ENCODE measurements around the gene SIRPB2.

SIRPB2 gene

DNA sequence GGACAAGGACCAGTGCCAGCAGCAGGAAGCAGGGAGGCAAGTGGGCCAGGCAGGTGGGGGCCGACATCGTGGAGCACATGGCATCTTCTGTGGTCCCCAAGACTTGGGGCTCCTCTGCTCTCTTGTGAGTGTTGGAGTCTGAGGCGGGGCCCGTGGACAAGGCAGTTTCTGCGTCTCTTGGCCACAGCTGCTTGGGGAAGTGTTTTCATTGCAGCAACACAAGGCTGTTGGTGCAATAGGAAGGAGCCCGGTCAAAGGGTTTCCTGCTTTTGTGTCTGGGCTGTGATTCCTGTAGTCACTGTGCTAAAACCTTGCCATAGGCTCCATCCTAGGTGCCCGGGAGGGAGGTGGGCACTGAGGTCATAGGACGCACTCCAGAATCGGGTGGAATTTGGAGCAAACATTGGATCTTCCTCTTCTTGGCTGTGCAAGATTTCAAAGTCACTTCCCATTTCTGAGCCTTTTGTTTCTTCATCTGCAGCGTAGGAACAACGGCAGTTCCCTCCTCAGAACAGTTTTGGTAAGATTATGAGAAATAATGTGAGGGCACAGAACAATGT, at the start of gene SIRPB2:
Gene SIRPB2, minus strand, starts transcription at position 140 of the 560 bp plus-strand sequence. Its CDS starts 61 bp downstream, at position 79.
- H3K9me3 Mint-ChIP-seq = no peaks in the 10 kb centered on the region
- H3K27me3 Mint-ChIP-seq (ENCODE audit: low read depth) = peaks cover 50% of the 10 kb centered on the region
- H3K27ac Mint-ChIP-seq = no peak within 1 kb of the TSS
- TF ChIP-seq, protein P1, sequence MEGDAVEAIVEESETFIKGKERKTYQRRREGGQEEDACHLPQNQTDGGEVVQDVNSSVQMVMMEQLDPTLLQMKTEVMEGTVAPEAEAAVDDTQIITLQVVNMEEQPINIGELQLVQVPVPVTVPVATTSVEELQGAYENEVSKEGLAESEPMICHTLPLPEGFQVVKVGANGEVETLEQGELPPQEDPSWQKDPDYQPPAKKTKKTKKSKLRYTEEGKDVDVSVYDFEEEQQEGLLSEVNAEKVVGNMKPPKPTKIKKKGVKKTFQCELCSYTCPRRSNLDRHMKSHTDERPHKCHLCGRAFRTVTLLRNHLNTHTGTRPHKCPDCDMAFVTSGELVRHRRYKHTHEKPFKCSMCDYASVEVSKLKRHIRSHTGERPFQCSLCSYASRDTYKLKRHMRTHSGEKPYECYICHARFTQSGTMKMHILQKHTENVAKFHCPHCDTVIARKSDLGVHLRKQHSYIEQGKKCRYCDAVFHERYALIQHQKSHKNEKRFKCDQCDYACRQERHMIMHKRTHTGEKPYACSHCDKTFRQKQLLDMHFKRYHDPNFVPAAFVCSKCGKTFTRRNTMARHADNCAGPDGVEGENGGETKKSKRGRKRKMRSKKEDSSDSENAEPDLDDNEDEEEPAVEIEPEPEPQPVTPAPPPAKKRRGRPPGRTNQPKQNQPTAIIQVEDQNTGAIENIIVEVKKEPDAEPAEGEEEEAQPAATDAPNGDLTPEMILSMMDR (IDR thresholded peaks at IDR 0.05; ENCODE audit: unreplicated experiment in 3 of 3) = no peak
- no peaks in the 10 kb centered on the region for H3K36me3 Mint-ChIP-seq (ENCODE audit: low read depth)
- H3K4me3 Mint-ChIP-seq = no peak within 1 kb of the TSS
- no peaks in the 10 kb centered on the region for H3K4me1 Mint-ChIP-seq

DNA sequence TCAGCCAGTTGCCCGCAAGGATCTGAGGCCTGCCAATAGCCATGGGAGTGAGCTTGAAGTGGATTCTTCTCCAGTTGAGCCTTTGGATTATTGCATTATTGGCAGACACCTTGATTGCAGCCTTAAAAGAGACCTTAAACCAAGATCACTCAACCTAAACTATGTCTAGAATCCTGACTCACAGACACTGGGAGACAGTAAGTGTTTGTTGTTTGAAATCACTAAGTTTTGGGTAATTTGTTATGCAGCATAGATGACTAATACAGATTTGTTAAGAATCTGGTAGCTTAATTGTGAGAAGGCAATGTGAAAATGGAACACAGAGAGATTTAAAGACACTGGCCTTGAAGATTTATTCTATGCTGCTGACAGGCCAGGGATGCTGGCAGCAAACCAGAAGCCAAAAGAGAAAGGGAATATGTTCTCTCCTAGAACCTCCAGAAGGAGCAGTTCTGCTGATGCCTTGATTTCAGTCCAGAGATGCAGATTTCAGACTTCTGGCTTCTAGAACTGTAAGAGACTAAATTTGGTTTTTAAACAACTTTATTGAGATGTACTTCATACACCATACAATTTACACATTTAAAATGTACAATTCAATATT, 48.7 kb upstream of the SIRPB2 start:
- Mint-ChIP-seq H3K27me3 (ENCODE audit: low read depth) (peaks cover 24% of the 10 kb centered on the region), H3K4me1 (no peaks in the 10 kb centered on the region), H3K9me3 (no peaks in the 10 kb centered on the region), H3K4me3 (no peak overlapping the region), H3K27ac (no peak overlapping the region), H3K36me3 (ENCODE audit: low read depth) (no peaks in the 10 kb centered on the region)
- TF ChIP-seq, protein P1 (IDR thresholded peaks at IDR 0.05; ENCODE audit: unreplicated experiment in 3 of 3) = no peak

DNA sequence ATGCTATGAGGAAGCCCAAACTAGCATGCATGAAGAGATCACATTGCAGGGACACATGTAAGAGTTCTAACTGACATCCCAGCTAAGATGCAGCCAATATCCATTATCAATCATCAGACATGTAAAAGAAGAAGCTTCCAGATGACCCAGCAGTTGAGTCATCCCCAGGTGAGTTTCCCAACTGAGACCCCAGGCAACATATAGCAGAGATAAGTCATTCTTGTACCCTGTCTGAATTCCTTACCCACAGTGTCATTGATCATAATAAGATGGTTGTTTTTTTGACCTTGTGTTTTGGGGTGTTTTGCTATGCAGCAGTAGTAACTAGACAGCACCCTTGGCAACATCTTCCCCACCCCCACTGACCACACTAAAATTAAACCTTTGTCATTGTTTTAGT, 47.4 kb upstream of the SIRPB2 start:
- no peaks in the 10 kb centered on the region for H3K36me3 Mint-ChIP-seq (ENCODE audit: low read depth)
- H3K4me1 Mint-ChIP-seq = no peaks in the 10 kb centered on the region
- peaks cover 18% of the 10 kb centered on the region for H3K27me3 Mint-ChIP-seq (ENCODE audit: low read depth)
- TF ChIP-seq, protein P1 (IDR thresholded peaks at IDR 0.05; ENCODE audit: unreplicated experiment in 3 of 3) = no peak
- no peak overlapping the region for H3K27ac Mint-ChIP-seq
- H3K9me3 Mint-ChIP-seq = no peaks in the 10 kb centered on the region
- H3K4me3 Mint-ChIP-seq = no peak overlapping the region

DNA sequence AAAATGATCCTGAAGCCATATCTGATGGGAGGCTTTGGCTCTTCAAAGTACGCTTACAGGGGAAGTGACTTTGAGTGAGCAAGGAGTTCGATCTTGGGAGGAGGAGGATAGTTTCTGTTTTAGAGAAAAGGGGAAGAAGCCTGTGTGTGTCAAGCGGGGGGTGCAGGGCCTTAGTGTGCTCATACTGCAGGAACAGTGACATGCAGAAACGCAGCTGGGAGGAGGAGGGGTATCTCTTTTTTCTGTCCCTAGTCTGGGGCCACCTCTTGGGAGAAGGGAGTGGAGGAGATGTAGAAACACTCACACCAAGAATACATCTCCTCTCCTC, 46.5 kb upstream of the SIRPB2 start:
- Mint-ChIP-seq H3K9me3 (no peaks in the 10 kb centered on the region), H3K27me3 (ENCODE audit: low read depth) (peaks cover 11% of the 10 kb centered on the region), H3K4me1 (no peaks in the 10 kb centered on the region), H3K4me3 (no peak overlapping the region), H3K27ac (no peak overlapping the region), H3K36me3 (ENCODE audit: low read depth) (no peaks in the 10 kb centered on the region)
- TF ChIP-seq, protein P1 (IDR thresholded peaks at IDR 0.05; ENCODE audit: unreplicated experiment in 3 of 3) = no peak

DNA sequence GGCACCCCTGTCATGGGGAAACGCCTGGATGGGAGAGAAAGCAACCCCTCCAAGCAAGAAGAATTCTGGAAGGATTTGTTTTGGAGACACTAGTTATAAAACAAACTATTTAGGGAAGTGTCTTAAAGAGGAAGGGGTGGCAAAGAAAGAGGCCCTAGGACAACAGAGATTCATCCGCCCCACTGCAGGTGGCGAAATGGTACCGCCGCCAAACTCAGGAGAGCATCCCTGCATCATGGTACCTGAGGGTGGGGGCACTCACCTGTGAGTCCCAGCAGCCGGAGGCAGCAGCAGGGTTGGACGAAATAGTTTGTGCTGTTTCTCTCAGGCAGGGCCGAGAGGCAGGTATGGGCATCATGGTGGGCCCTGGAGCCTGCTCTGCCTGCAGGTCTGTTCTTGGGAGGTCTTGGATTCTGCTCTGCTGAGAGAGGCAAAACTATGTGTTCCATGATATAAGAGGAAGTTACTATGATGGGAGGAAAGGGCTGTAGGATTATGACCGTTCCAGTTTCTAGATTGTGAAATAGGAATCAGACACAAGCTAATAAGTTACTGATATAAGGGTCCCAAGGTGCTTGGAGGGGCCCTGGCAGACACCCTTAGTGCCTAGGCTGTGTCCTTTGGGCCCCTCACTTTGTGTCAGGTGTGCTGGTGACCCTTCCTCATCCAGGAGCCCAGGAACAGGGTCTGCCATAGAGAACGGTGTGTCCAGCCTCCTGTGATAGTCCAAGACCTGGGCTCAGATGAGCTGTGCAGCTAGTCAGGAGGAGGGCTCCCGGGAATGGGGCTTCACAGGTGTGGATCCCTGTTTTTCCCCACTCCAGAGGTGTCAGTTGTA, 45.9 kb upstream of the SIRPB2 start:
- no peak overlapping the region for H3K4me3 Mint-ChIP-seq
- no peak overlapping the region for H3K27ac Mint-ChIP-seq
- no peaks in the 10 kb centered on the region for H3K9me3 Mint-ChIP-seq
- no peaks in the 10 kb centered on the region for H3K4me1 Mint-ChIP-seq
- TF ChIP-seq, protein P1 (IDR thresholded peaks at IDR 0.05; ENCODE audit: unreplicated experiment in 3 of 3) = no peak
- H3K36me3 Mint-ChIP-seq (ENCODE audit: low read depth) = no peaks in the 10 kb centered on the region
- peaks cover 5% of the 10 kb centered on the region for H3K27me3 Mint-ChIP-seq (ENCODE audit: low read depth)

All from nephron (organoid).